CD14-positive monocyte (primary cell): ENCODE measurements around the gene CTNNAL1. TPM values are rescaled to one million over a fixed set of nuclear protein-coding genes. Genes with fewer than 3 reads are reported as not detected.

Experiments
- DNase-seq, 3 donors: peaks; one replicate each; pipeline ENCODE4 v3.0.0-alpha.2; 2011 to 2022
- H2AFZ ChIP-seq: 2 replicates; pipeline ENCODE4 v1.6.0; 2012; ENCODE audit warnings: mild to moderate bottlenecking, low read depth, low read length, inconsistent platforms; ENCODE audit not compliant: insufficient read depth, poor library complexity, severe bottlenecking
- H3K27ac ChIP-seq, 2 donors: 1 replicate in 1 of 2; 2 replicates in 1 of 2; pipeline ENCODE4 v1.5.1; 2012 to 2013; ENCODE audit warnings: low read length in 2 of 2, control low read depth in 1 of 2, inconsistent platforms in 1 of 2, low read depth in 1 of 2, mild to moderate bottlenecking in 1 of 2
- H3K27me3 ChIP-seq, 2 donors: one replicate each; pipeline versions ENCODE4 v1.6.0 to v1.6.1; 2011 to 2013; ENCODE audit warnings: low read length in 2 of 2; ENCODE audit not compliant: control insufficient read depth in 2 of 2, insufficient read depth in 2 of 2
- H3K36me3 ChIP-seq, 2 donors: replicated peaks in 1 of 2; 1 replicate in 1 of 2; 2 replicates in 1 of 2; pipeline versions ENCODE4 v1.5.1 to v1.6.1; 2012 to 2013; ENCODE audit warnings: low read length in 2 of 2, control low read depth in 1 of 2, inconsistent platforms in 1 of 2, mild to moderate bottlenecking in 1 of 2; ENCODE audit not compliant: insufficient read depth in 2 of 2, control insufficient read depth in 1 of 2
- H3K4me1 ChIP-seq, 2 donors: 1 replicate in 1 of 2; 2 replicates in 1 of 2; pipeline versions ENCODE4 v1.5.1 to v1.6.1; 2012 to 2013; ENCODE audit warnings: low read length in 2 of 2, control low read depth in 1 of 2, inconsistent platforms in 1 of 2, mild to moderate bottlenecking in 1 of 2, moderate library complexity in 1 of 2; ENCODE audit not compliant: insufficient read depth in 2 of 2, control insufficient read depth in 1 of 2
- H3K4me2 ChIP-seq: replicated peaks from 2 replicates; pipeline ENCODE3; 2012; ENCODE audit warnings: low read length, moderate library complexity, mild to moderate bottlenecking; ENCODE audit not compliant: poor library complexity, severe bottlenecking; ENCODE audit errors: extremely low read depth
- H3K4me3 ChIP-seq, 3 experiments: fragments of 200-600 bp in 1 of 3; sonication (generic) in 1 of 3; replicated peaks in 1 of 3; 1 replicate in 2 of 3; 2 replicates in 1 of 3; pipeline ENCODE4 v1.5.1; 2011 to 2013; ENCODE audit warnings: low read length in 3 of 3, mild to moderate bottlenecking in 3 of 3, control low read depth in 2 of 3, low read depth in 2 of 3, inconsistent platforms in 1 of 3, moderate library complexity in 1 of 3
- H3K79me2 ChIP-seq: 2 replicates; pipeline ENCODE4 v1.6.0; 2012; ENCODE audit warnings: mild to moderate bottlenecking, control low read depth, inconsistent platforms, low read length, moderate library complexity; ENCODE audit not compliant: insufficient read depth
- H3K9ac ChIP-seq: 2 replicates; pipeline ENCODE4 v1.6.0; 2017; ENCODE audit warnings: low read length, mild to moderate bottlenecking; ENCODE audit not compliant: insufficient read depth, poor library complexity, severe bottlenecking
- H3K9me3 ChIP-seq, 2 donors: replicated peaks in 1 of 2; 1 replicate in 1 of 2; 2 replicates in 1 of 2; pipeline versions ENCODE4 v1.5.1 to v1.6.1; 2012 to 2013; ENCODE audit warnings: low read length in 2 of 2, control low read depth in 1 of 2; ENCODE audit not compliant: control insufficient read depth in 1 of 2, insufficient read depth in 1 of 2
- H4K20me1 ChIP-seq: 2 replicates; pipeline ENCODE4 v1.6.0; 2012; ENCODE audit warnings: mild to moderate bottlenecking, low read length, control low read depth, moderate library complexity; ENCODE audit not compliant: insufficient read depth
- H3K27ac Mint-ChIP-seq, 7 donors: one replicate each; pipeline ENCODE4 v1.8.0; 2020; ENCODE audit warnings: mild to moderate bottlenecking in 7 of 7, mixed read lengths in 7 of 7, moderate library complexity in 6 of 7, inconsistent platforms in 2 of 7
- H3K27me3 Mint-ChIP-seq, 3 donors: one replicate each; pipeline ENCODE4 v1.8.0; 2021 to 2022; ENCODE audit warnings: low read depth in 3 of 3, mild to moderate bottlenecking in 3 of 3, mixed read lengths in 3 of 3, moderate library complexity in 3 of 3, inconsistent platforms in 1 of 3
- H3K36me3 Mint-ChIP-seq, 2 donors: one replicate each; pipeline ENCODE4 v1.8.0; 2020; ENCODE audit warnings: mixed read lengths in 2 of 2, inconsistent platforms in 1 of 2, mild to moderate bottlenecking in 1 of 2
- H3K4me1 Mint-ChIP-seq: one replicate; pipeline ENCODE4 v1.8.0; 2020; ENCODE audit warnings: mild to moderate bottlenecking, mixed read lengths
- H3K4me3 Mint-ChIP-seq, 2 donors: one replicate each; pipeline ENCODE4 v1.8.0; 2020; ENCODE audit warnings: mild to moderate bottlenecking in 2 of 2, mixed read lengths in 2 of 2, moderate library complexity in 1 of 2
- H3K9me3 Mint-ChIP-seq, 7 donors: one replicate each; pipeline ENCODE4 v1.8.0; 2020 to 2022; ENCODE audit warnings: mixed read lengths in 7 of 7, mild to moderate bottlenecking in 6 of 7, moderate library complexity in 6 of 7, inconsistent platforms in 2 of 7
- CTCF ChIP-seq: fragments of 200-600 bp; IDR thresholded peaks from one replicate; pipeline ENCODE4 v1.8.0; 2022; ENCODE audit warnings: antibody characterized with exemption, mild to moderate bottlenecking
- WGBS: methylation state at CpG from one replicate; pipeline ENCODE4 v1.1.5; 2013; ENCODE audit warnings: missing lambda C conversion rate; ENCODE audit not compliant: insufficient coverage; 5-methylcytosine and 5-hydroxymethylcytosine counted together
- intact Hi-C, 2 donors: fragments of 100-400 bp; cut with micrococcal nuclease; formaldehyde crosslinking; loops; one replicate each; pipeline versions ENCODE4 v1.15.0 to v1.15.1; 2023
- polyA plus RNA-seq, 3 donors: library from polyadenylated mRNA; depleted of rRNA in 1 of 3; unstranded in 2 of 3; stranded (reverse) in 1 of 3; fragments of 300-500 nt in 2 of 3; fragments of >200 nt in 1 of 3; fragmentation: Illumina TruSeq in 2 of 3; gene quantifications; 1 replicate in 2 of 3; 2 replicates in 1 of 3; pipeline ENCODE4 v1.2.3, GENCODE V29; 2012 to 2021

Gene CTNNAL1
- polyA plus RNA-seq, 3 donors, result 0.10 to 0.39 (median 0.25) TPM

DNA sequence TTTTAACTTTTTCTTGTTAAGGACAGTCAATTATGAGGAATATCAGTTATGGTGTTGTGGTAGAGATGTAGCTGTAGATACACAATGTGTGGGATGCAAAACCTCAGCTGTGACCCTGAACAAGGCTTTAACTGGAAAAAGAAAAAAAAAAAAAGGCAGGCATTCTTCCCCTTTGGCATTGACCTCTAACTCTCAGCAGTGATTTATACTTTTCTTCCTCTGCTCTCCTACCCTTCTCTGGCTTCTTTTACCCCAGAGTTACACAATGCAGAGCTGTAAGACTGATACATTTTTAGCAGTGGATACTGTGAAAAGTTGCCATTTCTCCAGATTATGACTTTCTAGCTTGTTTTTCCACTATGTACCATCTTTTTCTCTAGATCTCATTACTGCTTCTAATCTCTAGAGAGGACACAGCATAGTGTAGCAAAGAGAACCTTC lies 2.0 kb downstream of the CTNNAL1 start:
- Histone ChIP-seq H3K9me3 (no peaks in the 10 kb centered on the region), H3K4me1 (peaks cover 25 to 33% of the 10 kb centered on the region in 2 donors), H3K4me2 (peak overlapping the region; percentile 10), H3K4me3 (no peak overlapping the region), H3K79me2 (no peaks in the 10 kb centered on the region), H2AFZ (no peak overlapping the region), H4K20me1 (no peaks in the 10 kb centered on the region), H3K27ac (peak overlapping the region in 1 of 2 donors; percentile 21), H3K9ac (no peak overlapping the region), H3K27me3 (no peaks in the 10 kb centered on the region), H3K36me3 (no peaks in the 10 kb centered on the region)
- peak overlapping the region in 4 of 7 donors; percentile 14 to 59 (median 24) for H3K27ac Mint-ChIP-seq
- H3K4me1 Mint-ChIP-seq, result peaks cover 31% of the 10 kb centered on the region
- TF ChIP-seq CTCF, result no peak
- intact Hi-C loops, result loop anchor here in 1 of 2 donors (5.0 to 10.0 kb wide), 2 partner anchors 79 to 104 kb away; partner anchors contain the start of genes ABITRAM, ELP1 and TMEM245
- H3K36me3 Mint-ChIP-seq, result peaks cover 0 to 4% of the 10 kb centered on the region in 2 donors
- no peak overlapping the region for H3K4me3 Mint-ChIP-seq
- H3K27me3 Mint-ChIP-seq, result peaks cover 6 to 9% (median 8%) of the 10 kb centered on the region in 3 donors
- peak in 1 of 3 donors; percentile 6 for DNase-seq
- peaks cover 0 to 2% (median 0%) of the 10 kb centered on the region in 7 donors for H3K9me3 Mint-ChIP-seq

DNA sequence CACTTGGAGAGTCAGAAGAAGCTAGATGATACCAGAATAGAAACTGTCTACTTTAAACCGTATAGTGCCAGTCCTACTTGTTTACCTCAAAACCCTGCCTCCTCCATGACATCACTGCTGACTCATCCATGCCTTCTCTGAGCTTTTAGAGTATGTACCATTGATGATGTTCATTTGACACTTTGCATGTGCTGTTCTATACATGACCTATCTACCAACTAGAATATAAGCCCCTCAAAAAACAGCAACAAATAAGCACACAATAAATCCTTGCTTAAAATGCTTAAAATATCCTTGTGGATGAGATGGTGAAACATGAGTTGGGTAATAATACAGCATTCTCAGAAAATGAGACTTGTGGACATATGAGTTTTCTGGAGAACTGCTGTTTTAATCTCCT lies 2.6 kb downstream of the CTNNAL1 start:
- Histone ChIP-seq H3K27ac (peak overlapping the region in 1 of 2 donors; percentile 21), H2AFZ (no peak overlapping the region), H3K9ac (no peak overlapping the region), H3K4me3 (no peak overlapping the region), H3K36me3 (no peaks in the 10 kb centered on the region), H3K4me1 (peaks cover 25 to 33% of the 10 kb centered on the region in 2 donors), H3K79me2 (no peaks in the 10 kb centered on the region), H4K20me1 (no peaks in the 10 kb centered on the region), H3K9me3 (no peaks in the 10 kb centered on the region), H3K4me2 (peak overlapping the region; percentile 10), H3K27me3 (no peaks in the 10 kb centered on the region)
- peak; percentile 55 to 79 (median 59) for DNase-seq
- Mint-ChIP-seq H3K4me3 (no peak overlapping the region), H3K4me1 (peaks cover 31% of the 10 kb centered on the region), H3K27me3 (peaks cover 6 to 9% (median 8%) of the 10 kb centered on the region in 3 donors), H3K27ac (peak overlapping the region in 4 of 7 donors; percentile 6 to 28 (median 16)), H3K36me3 (peaks cover 0 to 4% of the 10 kb centered on the region in 2 donors), H3K9me3 (peaks cover 0 to 2% (median 0%) of the 10 kb centered on the region in 7 donors)
- no peak for TF ChIP-seq CTCF
- intact Hi-C loops, result loop anchor here in 1 of 2 donors (5.0 to 10.0 kb wide), 2 partner anchors 78 to 104 kb away; partner anchors contain the start of genes ABITRAM, ELP1 and TMEM245
- no CpG with 5 or more reads among the region's 1 CpG for WGBS
